ENCODE measurements around the gene CNBP. TPM values are rescaled to one million over a fixed set of nuclear protein-coding genes. Genes with fewer than 3 reads are reported as not detected.

The CNBP gene
- total and polyA plus RNA-seq, 10 of the 15 experiments (the other 5 are each of a cell fraction or from before 2014, with no cell fraction given) = 300 to 719 (median 439) TPM

DNA sequence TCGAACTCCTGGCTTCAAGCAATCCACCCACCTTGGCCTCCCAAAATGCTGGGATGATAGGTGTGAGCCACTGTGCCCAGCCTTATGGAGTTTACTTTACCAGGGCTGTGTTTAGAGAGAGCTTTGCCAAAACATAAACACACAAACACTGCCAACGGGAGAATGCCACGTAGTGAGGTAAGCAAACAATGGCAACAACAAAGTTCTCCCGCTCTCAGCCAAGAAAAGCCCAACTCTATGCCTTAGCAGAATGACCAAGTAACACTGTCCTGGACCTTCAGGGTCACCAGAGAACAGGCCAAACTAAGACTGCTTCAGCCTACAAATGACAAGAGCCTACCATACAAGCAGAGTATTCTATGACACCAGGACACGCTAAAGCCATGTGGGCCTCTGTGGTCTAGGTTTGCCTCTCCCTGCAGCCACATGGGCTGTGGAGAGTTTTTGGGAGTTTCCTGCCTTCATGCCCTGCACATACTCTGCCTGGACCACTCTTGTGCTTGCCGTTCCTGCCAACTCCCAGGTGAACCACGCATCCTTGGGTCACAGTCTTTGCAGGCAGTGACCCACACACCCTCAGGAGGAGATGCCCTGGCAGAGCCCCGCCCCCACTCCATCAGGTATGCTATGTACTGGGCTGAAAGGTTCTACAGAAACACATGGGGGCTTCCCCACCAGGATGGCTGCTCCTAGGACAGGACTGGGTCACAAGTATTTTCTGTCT is 21.6 kb upstream of the CNBP start:
- no TSS peak for BruUV-seq (replicated peaks)
- H3K4me1 ChIP-seq (ENCODE audit: control insufficient read depth, insufficient read depth, low read length) = no peaks in the 10 kb centered on the region
- FAIRE-seq (no peak), ATAC-seq (peak; percentile 31), DNase-seq (ENCODE audit: low read depth, low spot score) (no peak)
- no peaks in the 10 kb centered on the region for H3K36me3 ChIP-seq (ENCODE audit: control insufficient read depth in 2 of 2, insufficient read depth in 2 of 2, low read length in 1 of 2)
- no peak overlapping the region for H3K27ac ChIP-seq (ENCODE audit: control insufficient read depth, insufficient read depth)
- H4K20me1 ChIP-seq (ENCODE audit: control insufficient read depth, insufficient read depth) = no peaks in the 10 kb centered on the region
- ChIA-PET POLR2A (no interaction called here), SMC1A (ENCODE audit: uncharacterized antibody, unreplicated experiment) (no interaction called here), CTCF (no interaction called here), RAD21 (ENCODE audit: unreplicated experiment) (no interaction called here)
- intact Hi-C loops (cut with micrococcal nuclease; ENCODE audit: unreplicated experiment) (no loop called here), in situ Hi-C loops (cut with MboI) (no loop called here)
- no peaks in the 10 kb centered on the region for H3K9me3 ChIP-seq (replicated peaks; ENCODE audit: control insufficient read depth, insufficient read depth, low read length)
- no peak overlapping the region for H3K9ac ChIP-seq (ENCODE audit: control insufficient read depth, insufficient read depth, low read length)
- no peak overlapping the region for H3K4me3 ChIP-seq
- H3K27me3 ChIP-seq (replicated peaks in 1 of 2; ENCODE audit: control insufficient read depth in 2 of 2, insufficient read depth in 2 of 2, low read length in 1 of 2) = no peaks in the 10 kb centered on the region
- no peak for TF ChIP-seq ZNF217 (IDR thresholded peaks at IDR 0.05)
- TF ChIP-seq SP1 (IDR thresholded peaks at IDR 0.05; ENCODE audit: low read depth, low read length) = no peak
- no peak for TF ChIP-seq TAF1 (IDR thresholded peaks at IDR 0.05; ENCODE audit: borderline replicate concordance, low read depth, low read length)
- TF ChIP-seq, protein P1, sequence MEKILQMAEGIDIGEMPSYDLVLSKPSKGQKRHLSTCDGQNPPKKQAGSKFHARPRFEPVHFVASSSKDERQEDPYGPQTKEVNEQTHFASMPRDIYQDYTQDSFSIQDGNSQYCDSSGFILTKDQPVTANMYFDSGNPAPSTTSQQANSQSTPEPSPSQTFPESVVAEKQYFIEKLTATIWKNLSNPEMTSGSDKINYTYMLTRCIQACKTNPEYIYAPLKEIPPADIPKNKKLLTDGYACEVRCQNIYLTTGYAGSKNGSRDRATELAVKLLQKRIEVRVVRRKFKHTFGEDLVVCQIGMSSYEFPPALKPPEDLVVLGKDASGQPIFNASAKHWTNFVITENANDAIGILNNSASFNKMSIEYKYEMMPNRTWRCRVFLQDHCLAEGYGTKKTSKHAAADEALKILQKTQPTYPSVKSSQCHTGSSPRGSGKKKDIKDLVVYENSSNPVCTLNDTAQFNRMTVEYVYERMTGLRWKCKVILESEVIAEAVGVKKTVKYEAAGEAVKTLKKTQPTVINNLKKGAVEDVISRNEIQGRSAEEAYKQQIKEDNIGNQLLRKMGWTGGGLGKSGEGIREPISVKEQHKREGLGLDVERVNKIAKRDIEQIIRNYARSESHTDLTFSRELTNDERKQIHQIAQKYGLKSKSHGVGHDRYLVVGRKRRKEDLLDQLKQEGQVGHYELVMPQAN (conservative IDR thresholded peaks at IDR 0.05) = no peak
- TF ChIP-seq SPI1 (IDR thresholded peaks at IDR 0.05; ENCODE audit: borderline replicate concordance, insufficient read depth, low read depth, low read length) = no peak
- TF ChIP-seq, protein P2, sequence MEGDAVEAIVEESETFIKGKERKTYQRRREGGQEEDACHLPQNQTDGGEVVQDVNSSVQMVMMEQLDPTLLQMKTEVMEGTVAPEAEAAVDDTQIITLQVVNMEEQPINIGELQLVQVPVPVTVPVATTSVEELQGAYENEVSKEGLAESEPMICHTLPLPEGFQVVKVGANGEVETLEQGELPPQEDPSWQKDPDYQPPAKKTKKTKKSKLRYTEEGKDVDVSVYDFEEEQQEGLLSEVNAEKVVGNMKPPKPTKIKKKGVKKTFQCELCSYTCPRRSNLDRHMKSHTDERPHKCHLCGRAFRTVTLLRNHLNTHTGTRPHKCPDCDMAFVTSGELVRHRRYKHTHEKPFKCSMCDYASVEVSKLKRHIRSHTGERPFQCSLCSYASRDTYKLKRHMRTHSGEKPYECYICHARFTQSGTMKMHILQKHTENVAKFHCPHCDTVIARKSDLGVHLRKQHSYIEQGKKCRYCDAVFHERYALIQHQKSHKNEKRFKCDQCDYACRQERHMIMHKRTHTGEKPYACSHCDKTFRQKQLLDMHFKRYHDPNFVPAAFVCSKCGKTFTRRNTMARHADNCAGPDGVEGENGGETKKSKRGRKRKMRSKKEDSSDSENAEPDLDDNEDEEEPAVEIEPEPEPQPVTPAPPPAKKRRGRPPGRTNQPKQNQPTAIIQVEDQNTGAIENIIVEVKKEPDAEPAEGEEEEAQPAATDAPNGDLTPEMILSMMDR (IDR thresholded peaks at IDR 0.05 in 2 of 3, conservative IDR thresholded peaks at IDR 0.05 in 1 of 3; ENCODE audit: control insufficient read depth in 2 of 3, extremely low read depth in 1 of 3, insufficient read depth in 1 of 3, low read depth in 3 of 3, low read length in 3 of 3) = no peak
- no peak for TF ChIP-seq PAX8 (IDR thresholded peaks at IDR 0.05)
- TF ChIP-seq BHLHE40 (IDR thresholded peaks at IDR 0.05; ENCODE audit: borderline replicate concordance in 1 of 2, low read depth in 2 of 2, low read length in 1 of 2) = no peak
- no peak for TF ChIP-seq STAT1 (conservative IDR thresholded peaks at IDR 0.05)
- no peak for TF ChIP-seq MYB (IDR thresholded peaks at IDR 0.05; ENCODE audit: borderline replicate concordance, low read depth, low read length)
- no peak for TF ChIP-seq MTA3 (IDR thresholded peaks at IDR 0.05; ENCODE audit: borderline replicate concordance, low read length)
- no peak for TF ChIP-seq CEBPB (IDR thresholded peaks at IDR 0.05; ENCODE audit: borderline replicate concordance in 1 of 2, low read depth in 2 of 2, low read length in 2 of 2)
- TF ChIP-seq, protein P3, sequence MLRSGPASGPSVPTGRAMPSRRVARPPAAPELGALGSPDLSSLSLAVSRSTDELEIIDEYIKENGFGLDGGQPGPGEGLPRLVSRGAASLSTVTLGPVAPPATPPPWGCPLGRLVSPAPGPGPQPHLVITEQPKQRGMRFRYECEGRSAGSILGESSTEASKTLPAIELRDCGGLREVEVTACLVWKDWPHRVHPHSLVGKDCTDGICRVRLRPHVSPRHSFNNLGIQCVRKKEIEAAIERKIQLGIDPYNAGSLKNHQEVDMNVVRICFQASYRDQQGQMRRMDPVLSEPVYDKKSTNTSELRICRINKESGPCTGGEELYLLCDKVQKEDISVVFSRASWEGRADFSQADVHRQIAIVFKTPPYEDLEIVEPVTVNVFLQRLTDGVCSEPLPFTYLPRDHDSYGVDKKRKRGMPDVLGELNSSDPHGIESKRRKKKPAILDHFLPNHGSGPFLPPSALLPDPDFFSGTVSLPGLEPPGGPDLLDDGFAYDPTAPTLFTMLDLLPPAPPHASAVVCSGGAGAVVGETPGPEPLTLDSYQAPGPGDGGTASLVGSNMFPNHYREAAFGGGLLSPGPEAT (IDR thresholded peaks at IDR 0.05; ENCODE audit: low read depth) = no peak
- H3K4me2 ChIP-seq (ENCODE audit: control insufficient read depth, insufficient read depth) = no peak overlapping the region
- H3K79me2 ChIP-seq (ENCODE audit: control insufficient read depth, insufficient read depth, low read length) = no peaks in the 10 kb centered on the region
- H2AFZ ChIP-seq (ENCODE audit: control insufficient read depth, low read depth, low read length) = no peak overlapping the region
- whole genome bisulfite sequencing (ENCODE audit: insufficient coverage, insufficient replicate concordance, low lambda C conversion rate, missing lambda C conversion rate) = 49% methylated on average over 8 of the region's 8 CpGs

Data from GM12878 (cell line).